Liver (tissue), 9 donors: ENCODE results near the gene JUNB. TPM values are rescaled to one million over a fixed set of nuclear protein-coding genes. Genes with fewer than 3 reads are reported as not detected.

Experiments
- DNase-seq: peaks from one replicate; pipeline ENCODE4 v3.0.0-alpha.2; 2017; ENCODE audit warnings: low spot score
- H3K27ac ChIP-seq, 2 donors: one replicate each; pipeline ENCODE4 v1.7.0; 2013; ENCODE audit warnings: inconsistent platforms in 2 of 2, low read length in 2 of 2, control low read depth in 1 of 2, low read depth in 1 of 2, mild to moderate bottlenecking in 1 of 2
- H3K27me3 ChIP-seq, 4 donors: one replicate each; pipeline versions ENCODE4 v1.6.1 to v1.7.0; 2013; ENCODE audit warnings: low read length in 3 of 4, inconsistent platforms in 1 of 4, mild to moderate bottlenecking in 1 of 4, moderate library complexity in 1 of 4; ENCODE audit not compliant: control insufficient read depth in 4 of 4, insufficient read depth in 4 of 4
- H3K36me3 ChIP-seq, 4 donors: one replicate each; pipeline versions ENCODE4 v1.6.1 to v1.7.0; 2013; ENCODE audit warnings: low read length in 3 of 4, mild to moderate bottlenecking in 3 of 4, low read depth in 1 of 4, moderate library complexity in 1 of 4; ENCODE audit not compliant: control insufficient read depth in 4 of 4, insufficient read depth in 3 of 4
- H3K4me1 ChIP-seq, 4 donors: one replicate each; pipeline versions ENCODE4 v1.6.1 to v1.7.0; 2013; ENCODE audit warnings: low read length in 3 of 4, mild to moderate bottlenecking in 3 of 4, moderate library complexity in 1 of 4; ENCODE audit not compliant: control insufficient read depth in 4 of 4, insufficient read depth in 4 of 4
- H3K4me3 ChIP-seq, 3 donors: one replicate each; pipeline versions ENCODE4 v1.6.1 to v1.7.0; 2013; ENCODE audit warnings: low read length in 3 of 3, control low read depth in 1 of 3, low read depth in 1 of 3, mild to moderate bottlenecking in 1 of 3
- H3K9ac ChIP-seq, 2 donors: one replicate each; pipeline ENCODE4 v1.7.0; 2013; ENCODE audit warnings: low read length in 2 of 2, mild to moderate bottlenecking in 2 of 2, moderate library complexity in 2 of 2, control low read depth in 1 of 2, low read depth in 1 of 2
- H3K9me3 ChIP-seq, 4 donors: one replicate each; pipeline versions ENCODE4 v1.6.1 to v1.7.0; 2013; ENCODE audit warnings: low read length in 3 of 4; ENCODE audit not compliant: control insufficient read depth in 4 of 4
- EGR1 ChIP-seq, 2 donors: IDR thresholded peaks; 2 replicates each; pipeline ENCODE4 v1.6.1; 2016 to 2018; ENCODE audit warnings: antibody characterized with exemption in 2 of 2, low read depth in 2 of 2
- FOXA2 ChIP-seq: IDR thresholded peaks from 2 replicates; pipeline ENCODE4 v1.6.1; 2016; ENCODE audit warnings: antibody characterized with exemption
- GABPA ChIP-seq, 2 donors: IDR thresholded peaks in 1 of 2; conservative IDR thresholded peaks in 1 of 2; 2 replicates each; pipeline ENCODE4 v1.6.1; 2016; ENCODE audit warnings: antibody characterized with exemption in 2 of 2, mild to moderate bottlenecking in 1 of 2, moderate library complexity in 1 of 2
- JUND ChIP-seq, 2 donors: IDR thresholded peaks; 2 replicates each; pipeline ENCODE4 v1.6.1; 2016; ENCODE audit warnings: antibody characterized with exemption in 2 of 2
- MAX ChIP-seq: IDR thresholded peaks from 2 replicates; pipeline ENCODE4 v1.6.1; 2016; ENCODE audit warnings: antibody characterized with exemption
- NR2F2 ChIP-seq: IDR thresholded peaks from 2 replicates; pipeline ENCODE4 v1.6.1; 2016; ENCODE audit warnings: antibody characterized with exemption
- RXRA ChIP-seq, 2 donors: IDR thresholded peaks; 2 replicates each; pipeline ENCODE4 v1.6.1; 2017 to 2018; ENCODE audit warnings: antibody characterized with exemption in 2 of 2, mild to moderate bottlenecking in 1 of 2
- TAF1 ChIP-seq: conservative IDR thresholded peaks from 2 replicates; pipeline ENCODE4 v1.6.1; 2016; ENCODE audit warnings: antibody characterized with exemption, mild to moderate bottlenecking
- ZBTB33 ChIP-seq: IDR thresholded peaks from 2 replicates; pipeline ENCODE4 v1.6.1; 2016; ENCODE audit warnings: antibody characterized with exemption
- WGBS: extraction: QIAGEN DNeasy Blood & Tissue Kit; methylation state at CpG from one replicate; pipeline ENCODE4 v1.1.7; 2013; 5-methylcytosine and 5-hydroxymethylcytosine counted together
- polyA plus RNA-seq, 2 donors: library from polyadenylated mRNA; stranded (reverse) in 1 of 2; unstranded in 1 of 2; fragments of 200-250 nt in 1 of 2; fragments of >200 nt in 1 of 2; fragmentation: Nextera tagmentation in 1 of 2; extraction: Ambion mirVana in 1 of 2; gene quantifications; one replicate each; pipeline versions ENCODE4 v1.2.1 to v1.2.3, GENCODE V29; 2013 to 2015
- total RNA-seq, 2 donors: library from RNA; depleted of rRNA; stranded (reverse); fragments of >200 nt; gene quantifications; one replicate each; pipeline ENCODE4 v1.2.3, GENCODE V29; 2014
- TF ChIP-seq, protein P1 (sequence below): fragments of 150-350 bp; IDR thresholded peaks from 2 replicates; pipeline ENCODE4 v1.5.1; 2017; ENCODE audit warnings: improper control_type of control experiment, low read depth, low read length; ENCODE audit not compliant: missing input control
- donor health status: healthy.
- donor health status: healthy.
- donor health status: healthy.
- donor health status: healthy.
- donor health status: healthy.

Gene JUNB
- total and polyA plus RNA-seq, 4 donors: 32.7 to 79.2 (median 56.6) TPM

GRCh38 chr19:12834976-12835757, 43.9 kb downstream of the JUNB start (continued):
- TF ChIP-seq, protein P1, sequence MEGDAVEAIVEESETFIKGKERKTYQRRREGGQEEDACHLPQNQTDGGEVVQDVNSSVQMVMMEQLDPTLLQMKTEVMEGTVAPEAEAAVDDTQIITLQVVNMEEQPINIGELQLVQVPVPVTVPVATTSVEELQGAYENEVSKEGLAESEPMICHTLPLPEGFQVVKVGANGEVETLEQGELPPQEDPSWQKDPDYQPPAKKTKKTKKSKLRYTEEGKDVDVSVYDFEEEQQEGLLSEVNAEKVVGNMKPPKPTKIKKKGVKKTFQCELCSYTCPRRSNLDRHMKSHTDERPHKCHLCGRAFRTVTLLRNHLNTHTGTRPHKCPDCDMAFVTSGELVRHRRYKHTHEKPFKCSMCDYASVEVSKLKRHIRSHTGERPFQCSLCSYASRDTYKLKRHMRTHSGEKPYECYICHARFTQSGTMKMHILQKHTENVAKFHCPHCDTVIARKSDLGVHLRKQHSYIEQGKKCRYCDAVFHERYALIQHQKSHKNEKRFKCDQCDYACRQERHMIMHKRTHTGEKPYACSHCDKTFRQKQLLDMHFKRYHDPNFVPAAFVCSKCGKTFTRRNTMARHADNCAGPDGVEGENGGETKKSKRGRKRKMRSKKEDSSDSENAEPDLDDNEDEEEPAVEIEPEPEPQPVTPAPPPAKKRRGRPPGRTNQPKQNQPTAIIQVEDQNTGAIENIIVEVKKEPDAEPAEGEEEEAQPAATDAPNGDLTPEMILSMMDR: no peak

DNA sequence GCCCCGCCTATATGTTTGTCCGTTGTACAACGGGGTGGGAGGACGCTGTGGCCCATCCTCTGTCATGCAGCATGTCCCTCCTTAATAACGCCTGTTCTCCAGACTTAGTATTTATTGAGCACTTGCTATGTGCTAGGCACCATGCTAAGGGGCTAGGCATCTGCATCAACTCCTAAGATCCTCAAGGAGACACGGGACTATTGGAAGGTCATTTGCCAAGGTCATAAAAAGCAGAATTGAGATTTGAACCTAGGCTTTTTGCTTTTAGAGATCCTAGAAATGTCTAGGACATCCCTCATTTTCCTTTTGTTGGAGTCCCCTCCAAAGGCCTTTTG, 45.2 kb downstream of the JUNB start:
- peaks cover 0 to 26% (median 19%) of the 10 kb centered on the region in 4 donors for H3K27me3 ChIP-seq
- no peak for DNase-seq
- WGBS: 6% methylated on average over 6 of the region's 6 CpGs
- no peaks in the 10 kb centered on the region for H3K36me3 ChIP-seq
- no peaks in the 10 kb centered on the region for H3K9me3 ChIP-seq
- no peak for TF ChIP-seq RXRA (IDR thresholded peaks at IDR 0.05)
- TF ChIP-seq EGR1 (IDR thresholded peaks at IDR 0.05; ENCODE audit: low read depth in 2 of 2): no peak
- TF ChIP-seq FOXA2: no peak
- no peak for TF ChIP-seq GABPA (IDR thresholded peaks at IDR 0.05 in 1 of 2, conservative IDR thresholded peaks at IDR 0.05 in 1 of 2)
- no peak for TF ChIP-seq ZBTB33
- TF ChIP-seq JUND (IDR thresholded peaks at IDR 0.05): no peak
- no peak overlapping the region for H3K9ac ChIP-seq
- H3K4me1 ChIP-seq: peaks cover 0 to 15% (median 6%) of the 10 kb centered on the region in 4 donors
- H3K4me3 ChIP-seq: no peak overlapping the region
- H3K27ac ChIP-seq: no peak overlapping the region

DNA sequence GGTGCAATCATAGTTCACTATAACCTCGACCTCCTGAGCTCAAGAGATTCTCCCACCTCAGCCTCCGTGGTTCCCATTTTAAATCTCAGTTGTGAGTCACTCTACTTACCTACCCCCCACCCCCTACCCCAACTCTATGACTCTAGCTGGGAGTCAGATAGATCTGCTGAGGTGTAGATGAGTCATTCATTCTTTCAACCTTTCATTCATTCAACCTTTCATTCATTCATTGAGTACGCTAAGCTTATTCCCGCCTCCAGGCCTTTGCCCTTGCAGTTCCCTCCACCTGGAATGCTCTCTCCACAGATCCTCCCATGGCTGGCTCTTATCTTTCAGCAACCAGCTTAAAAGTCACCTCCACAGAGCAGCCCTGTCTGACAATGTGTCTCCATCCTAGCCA, 45.9 kb downstream of the JUNB start:
- no peak for DNase-seq
- Histone ChIP-seq H3K4me3 (no peak overlapping the region), H3K36me3 (no peaks in the 10 kb centered on the region), H3K4me1 (peaks cover 0 to 15% (median 6%) of the 10 kb centered on the region in 4 donors), H3K27me3 (peaks cover 0 to 28% (median 16%) of the 10 kb centered on the region in 4 donors), H3K9ac (no peak overlapping the region), H3K9me3 (no peaks in the 10 kb centered on the region), H3K27ac (no peak overlapping the region)
- TF ChIP-seq MAX (no peak), NR2F2 (no peak)
- 70% methylated on average over 4 of the region's 4 CpGs for WGBS

GRCh38 chr19:12838182-12838885, 47.0 kb downstream of the JUNB start, which contains the start of gene MAST1:
Gene MAST1 (plus strand): TSS chr19:12838515. CDS start chr19:12838573, 58 bp downstream.
- H3K4me3 ChIP-seq: peak within 1 kb of the TSS in 1 of 3 donors; percentile 22
- no peak for TF ChIP-seq GABPA (IDR thresholded peaks at IDR 0.05 in 1 of 2, conservative IDR thresholded peaks at IDR 0.05 in 1 of 2)
- TF ChIP-seq, protein P1: peak; percentile 38
- TF ChIP-seq TAF1: no peak
- no peaks in the 10 kb centered on the region for H3K9me3 ChIP-seq
- 1% methylated on average over 69 of the region's 69 CpGs for WGBS
- H3K27ac ChIP-seq: no peak within 1 kb of the TSS
- H3K36me3 ChIP-seq: no peaks in the 10 kb centered on the region
- H3K27me3 ChIP-seq: peaks cover 0 to 25% (median 14%) of the 10 kb centered on the region in 4 donors
- DNase-seq: peak; percentile 72
- H3K4me1 ChIP-seq: peaks cover 0 to 11% (median 3%) of the 10 kb centered on the region in 4 donors
- H3K9ac ChIP-seq: no peak within 1 kb of the TSS
